Stimulated activated CD4-positive, alpha-beta T cell treated with anti-CD3 and anti-CD28 coated beads, Interleukin-2, amount 100 ng/mL, for 48 hours (primary cell): ENCODE data around the gene TRIM68.

Source experiments
- DNase-seq, 2 donors: peaks; one replicate each; pipeline ENCODE4 v3.0.0-alpha.2; 2020

TRIM68 gene

GRCh38 chr11:4606231-4607015 lies 1.6 kb downstream of the TRIM68 start:
- DNase-seq = no peak

DNA sequence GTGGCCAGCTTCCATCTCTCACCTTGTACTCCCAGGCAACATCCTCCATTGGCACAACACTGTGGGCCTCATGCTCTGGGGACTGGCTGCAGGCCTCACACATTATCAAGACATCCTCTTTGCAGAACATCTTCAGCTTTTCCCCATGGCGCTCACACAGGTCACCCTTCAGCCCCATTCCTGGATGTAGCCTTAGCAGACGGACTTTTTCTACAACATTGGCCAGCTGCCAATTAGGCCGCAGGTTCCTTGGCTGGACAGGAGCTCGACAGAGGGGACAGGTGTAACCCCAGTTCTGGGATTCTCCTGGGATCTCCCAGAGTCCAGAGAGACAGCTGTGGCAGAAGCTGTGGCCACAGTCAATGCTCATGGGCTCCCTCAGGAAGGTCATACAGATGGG lies 3.0 kb downstream of the TRIM68 start:
- no peak for DNase-seq

GRCh38 chr11:4593739-4594138 lies 14.3 kb downstream of the TRIM68 start, which contains the start of gene OR52I1:
TSS of gene OR52I1 (plus strand) at chr11:4594039. CDS start at chr11:4594039, 0 bp downstream.
- no peak for DNase-seq

DNA sequence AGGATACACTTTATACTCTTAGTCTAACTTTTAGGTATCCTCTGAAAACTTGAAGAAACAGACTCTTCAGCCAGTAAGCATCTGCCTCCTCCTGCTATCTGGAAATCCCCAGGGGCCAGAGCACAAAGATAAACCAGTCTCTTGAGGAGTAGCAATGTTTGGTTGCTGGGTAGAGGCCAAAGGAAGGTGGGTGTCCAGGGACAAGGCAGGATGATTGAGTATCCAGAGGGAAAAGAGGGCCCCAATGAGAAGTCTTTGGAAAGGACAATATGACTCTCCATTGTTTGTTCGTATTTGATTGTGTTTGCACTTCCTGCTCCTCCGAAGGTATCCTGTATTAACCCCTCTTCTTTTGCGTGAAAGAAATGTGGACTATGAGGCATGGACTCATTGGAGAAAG lies 19.0 kb downstream of the TRIM68 start:
- DNase-seq = no peak

DNA sequence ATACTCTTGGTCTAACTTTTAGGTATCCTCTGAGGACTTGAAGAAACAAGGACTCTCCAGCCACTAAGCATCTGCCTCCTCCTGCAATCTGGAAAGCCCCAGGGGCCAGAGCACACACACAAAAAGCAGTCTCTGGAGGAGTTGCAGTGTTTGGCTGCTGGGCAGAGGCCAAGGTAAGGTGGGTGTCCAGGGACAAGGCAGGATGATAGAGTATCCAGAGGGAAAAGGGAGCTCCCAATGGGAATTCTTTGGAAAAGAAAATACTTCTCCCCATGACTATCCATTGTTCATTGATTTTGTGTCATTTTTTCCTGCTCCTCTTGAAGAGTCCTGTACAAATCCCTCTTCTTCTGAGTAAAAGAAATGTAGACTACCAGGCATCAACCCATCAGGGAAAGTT lies 26.6 kb downstream of the TRIM68 start, which contains the start of gene OR52I2:
Gene OR52I2 (plus strand): TSS at position 301 of the 400 bp plus-strand sequence.
- DNase-seq = no peak

- DNase-seq = no peak
Measured at GRCh38 chr11:4580124-4580523, 27.9 kb downstream of the TRIM68 start.

- no peak for DNase-seq
Measured at GRCh38 chr11:4578624-4579023, 29.4 kb downstream of the TRIM68 start.

DNA sequence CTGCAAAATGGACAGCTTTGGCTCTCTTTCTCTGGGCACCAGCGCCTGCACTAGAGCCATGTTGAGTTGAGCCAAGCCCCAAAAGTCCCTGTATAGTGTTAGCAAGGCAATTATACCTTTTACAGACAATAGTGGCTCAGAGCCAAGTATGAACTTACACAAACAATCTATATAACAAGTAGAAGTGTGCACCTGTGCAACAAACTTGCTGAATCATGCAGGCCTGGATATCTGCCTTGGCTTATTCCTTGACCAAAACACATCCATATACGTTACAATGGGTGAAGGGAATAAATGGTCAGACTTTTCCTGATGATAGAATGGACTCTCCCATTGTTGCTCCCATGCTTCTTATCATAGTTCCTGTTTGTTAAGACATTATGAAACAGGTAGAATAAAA lies 30.3 kb downstream of the TRIM68 start:
- no peak for DNase-seq

GRCh38 chr11:4576880-4577279 lies 31.2 kb downstream of the TRIM68 start:
- no peak for DNase-seq

- DNase-seq = no peak
Measured at GRCh38 chr11:4569075-4569474, 39.0 kb downstream of the TRIM68 start.

GRCh38 chr11:4565371-4565770 lies 42.7 kb downstream of the TRIM68 start:
- no peak for DNase-seq

DNA sequence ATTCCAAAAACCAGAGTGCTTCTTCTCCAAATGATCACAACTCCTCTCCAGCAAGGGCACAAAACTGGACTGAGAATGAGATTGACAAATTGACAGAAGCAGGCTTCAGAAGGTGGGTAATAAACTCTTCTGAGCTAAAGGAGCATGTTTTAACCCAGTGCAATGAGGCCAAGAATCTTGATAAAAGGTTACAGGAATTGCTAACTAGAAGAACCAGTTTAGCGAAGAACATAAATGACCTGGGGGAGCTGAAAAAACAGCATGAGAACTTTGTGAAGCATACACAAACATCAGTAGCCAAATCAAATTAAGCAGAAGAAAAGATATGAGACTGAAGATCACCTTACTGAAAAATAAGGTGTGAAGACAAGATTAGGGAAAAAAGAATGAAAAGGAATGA lies 47.6 kb downstream of the TRIM68 start:
- DNase-seq = no peak

DNA sequence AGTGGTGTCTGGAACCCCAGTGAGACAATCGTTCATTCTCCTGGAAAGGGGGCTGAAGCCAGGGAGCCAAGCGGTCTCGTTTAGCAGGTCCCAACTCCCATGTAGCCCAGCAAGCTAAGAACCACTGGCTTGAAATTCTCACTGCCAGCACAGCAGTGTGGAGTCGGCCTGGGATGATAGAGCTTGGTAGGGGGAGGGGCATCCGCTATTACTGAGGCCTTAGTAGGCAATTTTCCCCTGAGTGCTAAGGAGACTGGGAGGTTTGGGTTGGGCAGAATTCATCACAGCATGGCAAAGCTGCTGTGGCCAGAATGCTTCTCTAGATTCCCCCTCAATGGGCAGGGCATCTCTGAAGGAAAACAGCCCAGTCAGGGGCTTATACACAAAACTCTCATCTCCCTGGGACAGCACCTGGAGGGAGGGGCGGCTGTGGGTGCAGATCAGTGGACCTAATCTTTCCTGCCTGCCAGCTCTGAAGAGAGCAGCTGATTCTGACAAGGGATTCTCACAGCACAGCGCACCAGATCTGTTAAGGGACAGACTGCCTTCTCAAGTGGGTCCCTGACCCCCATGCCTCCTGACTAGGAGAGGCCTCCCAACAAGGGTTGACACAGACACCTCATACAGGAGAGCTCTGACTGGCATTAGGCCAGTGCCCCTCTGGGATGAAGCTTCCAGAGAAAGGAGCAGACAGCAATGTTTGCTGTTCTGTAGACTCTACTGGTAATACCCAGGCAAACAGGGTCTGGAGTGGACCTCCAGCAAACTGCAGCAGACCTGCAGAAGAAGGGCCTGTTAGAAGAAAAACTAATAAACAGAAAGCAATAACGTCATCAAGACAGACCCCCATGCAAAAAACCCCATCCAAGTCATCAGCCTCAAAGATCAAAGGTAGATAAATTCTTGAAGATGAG lies 48.2 kb downstream of the TRIM68 start:
- no peak for DNase-seq

GRCh38 chr11:4551346-4551979 lies 56.6 kb downstream of the TRIM68 start:
- DNase-seq = no peak
